T-helper 17 cell (primary cell): Measurements from ENCODE around the gene STRADA. TPM values are rescaled to one million over a fixed set of nuclear protein-coding genes. Genes with fewer than 3 reads are reported as not detected.

Source experiments
- ATAC-seq: fragments of 150-1000 bp; cut with Tn5 transposase; 2 replicates; pipeline ENCODE4 v1.10.0; 2021; ENCODE audit warnings: mild to moderate bottlenecking, moderate library complexity
- DNase-seq, 3 donors: peaks; one replicate each; pipeline versions ENCODE4 v3.0.0 to v3.0.0-alpha.2; 2020 to 2021
- H3K9me3 ChIP-seq: one replicate; pipeline ENCODE4 v1.7.0; 2013; ENCODE audit warnings: low read length, mild to moderate bottlenecking; ENCODE audit not compliant: control insufficient read depth, poor library complexity, severe bottlenecking
- H3K27ac Mint-ChIP-seq: one replicate; pipeline ENCODE4 v1.8.0; 2022; ENCODE audit warnings: mild to moderate bottlenecking, moderate library complexity, mixed read lengths
- H3K27me3 Mint-ChIP-seq: one replicate; pipeline ENCODE4 v1.8.0; 2022; ENCODE audit warnings: mixed read lengths
- H3K36me3 Mint-ChIP-seq: one replicate; pipeline ENCODE4 v1.8.0; 2022; ENCODE audit warnings: low read depth, mixed read lengths
- H3K4me1 Mint-ChIP-seq: one replicate; pipeline ENCODE4 v1.8.0; 2022; ENCODE audit warnings: mild to moderate bottlenecking, mixed read lengths
- H3K4me3 Mint-ChIP-seq: one replicate; pipeline ENCODE4 v1.8.0; 2022; ENCODE audit warnings: mild to moderate bottlenecking, moderate library complexity, mixed read lengths
- total RNA-seq, 4 donors: library from RNA in 2 of 4; stranded (reverse) in 2 of 4; gene quantifications; one replicate each; pipeline ENCODE4 v1.2.3 and lab custom pipeline; 2022 to 2026

The STRADA gene
- total RNA-seq, 2 donors from 2014 or later: 44.5 to 50.2 TPM

DNA sequence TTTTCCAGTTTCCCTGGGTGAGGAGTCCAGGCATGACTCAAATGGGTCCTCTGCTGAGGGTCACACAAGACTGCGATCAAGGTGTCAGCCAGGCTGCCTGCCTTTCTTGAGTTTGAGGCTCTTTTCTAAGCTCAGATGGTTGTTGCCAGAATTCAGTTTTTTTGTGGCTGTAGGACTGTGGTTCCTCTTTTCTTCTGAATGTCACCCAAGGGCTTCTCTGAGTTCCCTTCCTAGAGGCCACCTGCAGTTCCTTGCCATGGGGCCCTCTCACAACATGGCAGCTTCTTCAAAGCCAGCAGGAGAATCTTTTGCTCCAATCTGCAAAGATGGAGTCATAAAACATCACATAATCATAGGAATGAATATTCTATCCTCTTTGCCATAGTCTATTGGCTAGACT is 59.2 kb downstream of the STRADA start:
- Mint-ChIP-seq H3K4me3 (no peak overlapping the region), H3K27ac (peak overlapping the region; percentile 71), H3K36me3 (no peaks in the 10 kb centered on the region), H3K4me1 (peaks cover 11% of the 10 kb centered on the region), H3K27me3 (no peaks in the 10 kb centered on the region)
- H3K9me3 ChIP-seq: no peaks in the 10 kb centered on the region
- ATAC-seq (no peak), DNase-seq (no peak)

DNA sequence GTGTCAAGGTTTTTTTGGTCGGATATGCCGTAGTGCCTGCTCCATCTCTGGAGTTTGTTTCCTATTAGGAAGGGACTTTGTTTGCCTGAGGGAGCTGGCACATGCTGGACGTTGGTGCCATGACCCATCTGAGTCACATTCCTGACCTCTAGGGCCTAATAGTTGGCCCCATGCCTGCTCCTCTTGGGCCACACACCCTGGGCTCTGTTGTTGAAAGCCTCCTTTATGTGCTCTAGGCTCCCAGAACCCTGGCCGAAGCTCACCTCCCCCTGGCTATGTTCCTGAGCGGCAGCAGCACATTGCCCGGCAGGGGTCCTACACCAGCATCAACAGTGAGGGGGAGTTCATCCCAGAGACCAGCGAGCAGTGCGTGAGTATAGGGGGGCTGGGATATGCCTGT is 60.1 kb downstream of the STRADA start:
- Mint-ChIP-seq H3K36me3 (no peaks in the 10 kb centered on the region), H3K27me3 (no peaks in the 10 kb centered on the region), H3K4me3 (no peak overlapping the region), H3K4me1 (peaks cover 11% of the 10 kb centered on the region), H3K27ac (no peak overlapping the region)
- ATAC-seq (no peak), DNase-seq (no peak)
- H3K9me3 ChIP-seq: no peaks in the 10 kb centered on the region

DNA sequence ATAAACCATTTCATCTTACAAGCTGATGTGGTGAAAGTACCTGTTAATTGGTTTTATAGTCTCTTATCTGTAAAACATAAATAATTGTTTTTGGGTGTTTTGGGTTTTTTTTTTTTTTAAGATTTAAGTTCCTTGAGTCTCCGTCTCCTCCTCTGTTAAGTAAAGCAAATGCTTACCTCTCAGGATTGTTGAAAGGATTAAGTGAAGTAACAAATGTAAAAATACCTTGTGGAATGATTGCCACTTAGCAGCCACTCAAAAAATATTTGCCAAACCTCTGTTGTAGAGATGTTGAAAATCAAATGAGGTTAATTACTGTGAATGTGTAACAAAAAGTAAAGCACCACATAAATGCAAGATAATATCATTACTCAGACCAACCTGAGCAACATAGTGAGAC is 60.9 kb downstream of the STRADA start:
- peaks cover 9% of the 10 kb centered on the region for H3K4me1 Mint-ChIP-seq
- no peaks in the 10 kb centered on the region for H3K9me3 ChIP-seq
- no peak overlapping the region for H3K4me3 Mint-ChIP-seq
- DNase-seq (no peak), ATAC-seq (no peak)
- H3K27me3 Mint-ChIP-seq: no peaks in the 10 kb centered on the region
- peak overlapping the region; percentile 76 for H3K27ac Mint-ChIP-seq
- H3K36me3 Mint-ChIP-seq: no peaks in the 10 kb centered on the region

DNA sequence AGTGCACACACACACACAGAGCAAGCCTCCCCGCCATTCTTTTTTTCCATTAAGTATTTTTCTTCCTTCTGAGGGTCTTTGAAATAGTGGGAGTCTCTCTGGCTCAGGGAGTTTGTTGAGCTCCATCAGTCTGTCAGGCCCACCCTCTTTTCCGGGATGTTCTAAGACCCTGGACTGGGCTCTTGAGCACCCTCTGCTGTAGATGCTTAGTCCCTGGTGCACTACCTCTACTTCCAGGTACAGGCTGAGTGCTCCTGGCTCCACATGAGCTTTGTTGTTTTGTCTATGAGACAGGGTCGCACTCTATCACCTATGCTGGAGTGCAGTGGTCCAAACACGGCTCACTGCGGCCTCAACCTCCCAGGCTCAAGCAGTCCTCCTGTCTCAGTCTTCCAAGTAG is 62.4 kb downstream of the STRADA start:
- peaks cover 13% of the 10 kb centered on the region for H3K4me1 Mint-ChIP-seq
- H3K27me3 Mint-ChIP-seq: no peaks in the 10 kb centered on the region
- DNase-seq (no peak), ATAC-seq (no peak)
- H3K4me3 Mint-ChIP-seq: no peak overlapping the region
- H3K9me3 ChIP-seq: no peaks in the 10 kb centered on the region
- no peaks in the 10 kb centered on the region for H3K36me3 Mint-ChIP-seq
- H3K27ac Mint-ChIP-seq: peak overlapping the region; percentile 76

DNA sequence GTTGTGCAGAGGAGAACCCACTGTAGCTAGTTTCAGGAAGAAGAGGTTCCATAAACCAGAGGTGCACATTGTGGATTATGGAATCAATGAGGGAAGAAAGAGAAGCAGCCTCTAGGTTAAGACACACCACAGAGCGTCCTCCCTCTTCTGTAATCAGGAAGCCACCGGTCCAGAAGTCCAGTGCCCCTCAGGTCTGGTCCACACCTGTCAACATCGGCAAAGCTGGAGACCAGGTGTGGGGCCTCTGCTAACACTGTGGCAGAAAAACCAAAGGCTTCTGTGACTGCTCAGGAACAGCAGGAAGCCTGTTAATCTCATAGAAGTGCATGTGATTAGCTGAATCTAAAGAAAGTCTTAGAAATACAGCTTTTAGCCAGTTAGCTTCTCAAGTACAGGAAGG is 65.0 kb downstream of the STRADA start:
- ATAC-seq: no peak
- Mint-ChIP-seq H3K27ac (peak overlapping the region; percentile 63), H3K36me3 (peaks cover 2% of the 10 kb centered on the region), H3K27me3 (no peaks in the 10 kb centered on the region), H3K4me3 (no peak overlapping the region), H3K4me1 (peaks cover 14% of the 10 kb centered on the region)
- H3K9me3 ChIP-seq: no peaks in the 10 kb centered on the region
- no peak for DNase-seq

DNA sequence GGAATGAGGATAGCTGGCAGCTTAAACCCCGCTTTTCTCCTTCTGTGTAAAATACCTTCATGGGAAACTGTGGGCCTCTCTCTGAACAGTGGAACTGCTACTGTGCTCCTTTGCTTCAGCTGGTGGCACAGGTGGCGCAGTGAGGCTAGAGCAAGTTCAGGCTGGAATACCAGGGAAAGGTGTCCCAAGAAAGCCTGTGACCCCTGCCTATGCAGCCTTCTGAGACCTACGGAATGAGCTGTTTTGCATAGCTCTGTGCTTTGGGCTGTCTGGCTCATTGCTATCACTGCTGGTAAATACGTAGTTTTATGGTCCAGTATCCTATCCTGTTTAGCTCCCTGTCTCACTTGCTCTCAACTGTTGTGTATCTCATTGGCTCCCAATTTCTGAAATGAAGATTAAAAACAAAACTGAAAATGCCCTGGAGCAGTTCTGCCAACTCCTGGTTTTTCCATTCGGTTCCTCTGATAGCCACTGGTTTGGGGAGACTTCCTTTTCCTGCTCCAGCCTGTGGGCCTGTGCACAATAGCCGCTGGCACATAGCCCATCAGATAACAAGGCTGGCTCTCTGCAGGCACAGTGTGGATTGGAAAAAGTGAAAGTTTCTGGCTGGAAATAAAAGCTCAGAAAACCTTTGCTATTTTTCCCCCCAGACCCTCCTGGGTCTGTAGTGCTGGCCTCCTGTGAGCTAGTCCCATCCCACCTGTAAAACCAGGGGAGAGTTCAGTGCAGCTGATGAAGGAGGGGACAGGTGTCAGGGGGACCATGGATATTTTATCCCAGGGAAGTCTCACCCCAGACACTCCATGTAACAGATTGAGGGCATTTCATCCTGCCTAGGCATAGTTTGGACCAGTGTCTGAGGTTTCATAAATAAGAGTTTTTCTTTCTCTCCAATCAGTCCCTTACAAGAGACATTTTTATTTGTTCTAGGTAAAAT is 65.7 kb downstream of the STRADA start:
- H3K27ac Mint-ChIP-seq: peak overlapping the region; percentile 63
- H3K9me3 ChIP-seq: no peaks in the 10 kb centered on the region
- peaks cover 3% of the 10 kb centered on the region for H3K36me3 Mint-ChIP-seq
- H3K4me1 Mint-ChIP-seq: peaks cover 16% of the 10 kb centered on the region
- H3K27me3 Mint-ChIP-seq: no peaks in the 10 kb centered on the region
- H3K4me3 Mint-ChIP-seq: no peak overlapping the region
- ATAC-seq (no peak), DNase-seq (no peak)

DNA sequence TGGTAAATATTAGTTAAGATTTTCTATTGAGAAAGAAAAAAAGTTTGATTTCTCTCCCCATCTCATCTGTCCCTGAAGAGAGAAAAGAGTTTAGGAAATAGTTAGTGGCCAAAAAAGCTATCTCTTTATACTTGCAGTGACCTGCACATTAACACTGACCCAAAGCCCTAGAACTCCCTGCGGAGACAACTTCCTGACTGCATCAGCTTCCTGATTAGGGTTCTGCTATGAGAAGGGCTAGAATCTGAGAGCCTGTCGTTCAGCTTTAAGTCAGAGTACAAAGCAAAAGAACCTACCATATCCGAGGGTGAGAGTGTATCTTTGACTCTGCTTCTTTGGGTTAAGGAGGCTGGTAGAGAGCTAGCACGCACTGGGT is 66.4 kb downstream of the STRADA start:
- Mint-ChIP-seq H3K27me3 (no peaks in the 10 kb centered on the region), H3K4me3 (no peak overlapping the region), H3K27ac (peak overlapping the region; percentile 63), H3K36me3 (peaks cover 8% of the 10 kb centered on the region), H3K4me1 (peaks cover 20% of the 10 kb centered on the region)
- ATAC-seq (no peak), DNase-seq (no peak)
- no peaks in the 10 kb centered on the region for H3K9me3 ChIP-seq

DNA sequence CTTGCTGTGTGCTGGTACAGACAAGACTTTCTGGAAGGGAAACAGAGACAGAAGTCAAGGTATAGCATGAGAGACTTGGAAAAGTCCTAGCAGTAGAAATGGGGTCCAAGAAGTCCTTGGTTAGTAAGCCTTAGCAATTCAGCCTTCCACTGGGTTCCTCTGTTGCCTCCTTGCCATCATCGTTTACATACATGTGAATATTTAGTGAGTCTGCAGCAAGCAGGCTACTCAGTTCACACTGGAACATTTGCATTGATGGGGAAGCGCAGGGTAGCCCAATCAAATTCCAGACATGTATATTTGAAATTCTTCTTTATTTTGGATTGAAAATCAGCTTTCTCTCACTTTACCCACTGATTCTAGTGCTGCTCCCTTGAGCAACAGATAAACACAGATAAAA is 68.7 kb downstream of the STRADA start:
- H3K4me3 Mint-ChIP-seq: no peak overlapping the region
- H3K27ac Mint-ChIP-seq: no peak overlapping the region
- DNase-seq: no peak
- ATAC-seq: no peak
- no peaks in the 10 kb centered on the region for H3K9me3 ChIP-seq
- no peaks in the 10 kb centered on the region for H3K27me3 Mint-ChIP-seq
- peaks cover 26% of the 10 kb centered on the region for H3K4me1 Mint-ChIP-seq
- H3K36me3 Mint-ChIP-seq: peaks cover 11% of the 10 kb centered on the region

DNA sequence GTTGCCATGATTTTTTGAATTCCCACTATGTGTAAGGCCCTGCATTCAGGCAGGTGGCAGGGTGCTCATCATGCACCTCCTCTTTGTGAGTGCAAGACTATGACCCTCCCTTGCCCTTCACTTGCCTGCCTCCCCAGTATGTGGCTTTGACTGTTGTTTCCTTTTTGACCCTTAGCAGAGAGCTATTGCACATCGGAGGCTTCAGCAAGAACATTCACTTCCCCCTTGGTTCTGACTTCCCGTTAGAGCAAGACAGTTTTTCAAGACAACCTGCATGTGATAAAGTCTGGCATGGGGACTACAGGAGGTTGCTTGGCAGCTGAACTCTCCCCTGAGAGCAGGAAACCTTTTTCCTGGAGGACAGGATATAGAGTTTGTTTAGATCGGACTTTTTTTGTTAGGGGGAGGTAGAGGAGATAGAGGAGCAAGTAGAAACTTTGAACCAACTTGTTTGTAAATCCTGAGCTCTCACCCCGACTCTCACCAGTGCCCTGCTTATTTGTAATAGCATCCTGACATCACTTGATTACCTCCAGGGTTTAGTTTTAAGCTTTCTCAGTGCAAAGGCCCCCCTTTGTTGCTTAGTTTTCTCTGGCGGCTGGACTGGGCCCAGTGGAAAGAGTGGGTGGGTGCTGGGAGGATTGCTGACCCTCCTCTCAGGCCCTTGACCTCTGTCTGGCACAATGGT is 75.9 kb downstream of the STRADA start:
- H3K9me3 ChIP-seq: no peaks in the 10 kb centered on the region
- no peak for ATAC-seq
- H3K4me3 Mint-ChIP-seq: no peak overlapping the region
- H3K27ac Mint-ChIP-seq: peak overlapping the region; percentile 6
- H3K27me3 Mint-ChIP-seq: no peaks in the 10 kb centered on the region
- peaks cover 16% of the 10 kb centered on the region for H3K4me1 Mint-ChIP-seq
- peaks cover 11% of the 10 kb centered on the region for H3K36me3 Mint-ChIP-seq
- DNase-seq: no peak

DNA sequence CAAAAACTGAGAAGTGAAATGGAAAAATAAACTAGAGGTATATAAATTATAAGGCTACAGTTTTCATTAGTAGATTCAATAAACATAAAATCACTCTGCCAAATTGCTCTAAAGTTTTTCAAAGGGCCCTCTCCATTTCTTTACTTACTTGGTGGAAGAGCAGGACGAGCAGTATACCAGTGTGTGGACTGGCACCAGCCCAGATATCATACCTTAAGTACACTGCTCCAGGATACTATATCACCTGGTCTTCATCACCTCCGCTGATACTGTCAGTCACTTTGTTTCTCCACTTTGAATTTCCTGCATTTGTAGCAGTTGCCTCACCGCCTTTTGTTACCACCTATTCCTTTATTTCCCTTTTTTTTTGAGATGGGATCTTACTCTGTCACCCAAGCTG is 81.7 kb downstream of the STRADA start:
- no peak overlapping the region for H3K4me3 Mint-ChIP-seq
- DNase-seq (no peak), ATAC-seq (no peak)
- no peaks in the 10 kb centered on the region for H3K27me3 Mint-ChIP-seq
- peaks cover 9% of the 10 kb centered on the region for H3K36me3 Mint-ChIP-seq
- peaks cover 9% of the 10 kb centered on the region for H3K4me1 Mint-ChIP-seq
- no peaks in the 10 kb centered on the region for H3K9me3 ChIP-seq
- no peak overlapping the region for H3K27ac Mint-ChIP-seq

DNA sequence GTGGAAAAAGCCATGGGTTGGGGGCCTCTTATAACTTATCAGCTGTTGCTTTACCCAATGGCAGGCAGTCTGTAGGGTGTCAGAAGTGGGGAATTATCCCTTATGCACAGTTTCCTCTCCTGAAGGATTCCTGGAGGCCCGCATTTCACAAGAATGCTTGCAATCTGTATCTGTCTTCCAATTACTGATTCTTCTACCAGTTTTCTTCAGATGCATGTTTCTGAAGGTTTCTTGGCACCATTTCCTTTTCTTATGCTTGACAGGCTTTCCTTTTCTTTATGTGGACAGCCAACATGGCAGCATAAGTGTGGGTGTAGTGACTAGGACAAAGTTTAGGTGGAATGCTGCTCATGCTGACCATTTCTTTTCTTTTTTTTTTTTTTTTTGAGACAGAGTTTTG is 83.2 kb downstream of the STRADA start:
- H3K27ac Mint-ChIP-seq: no peak overlapping the region
- DNase-seq (no peak), ATAC-seq (no peak)
- H3K4me1 Mint-ChIP-seq: peaks cover 6% of the 10 kb centered on the region
- H3K4me3 Mint-ChIP-seq: no peak overlapping the region
- H3K27me3 Mint-ChIP-seq: no peaks in the 10 kb centered on the region
- H3K9me3 ChIP-seq: no peaks in the 10 kb centered on the region
- peaks cover 8% of the 10 kb centered on the region for H3K36me3 Mint-ChIP-seq

DNA sequence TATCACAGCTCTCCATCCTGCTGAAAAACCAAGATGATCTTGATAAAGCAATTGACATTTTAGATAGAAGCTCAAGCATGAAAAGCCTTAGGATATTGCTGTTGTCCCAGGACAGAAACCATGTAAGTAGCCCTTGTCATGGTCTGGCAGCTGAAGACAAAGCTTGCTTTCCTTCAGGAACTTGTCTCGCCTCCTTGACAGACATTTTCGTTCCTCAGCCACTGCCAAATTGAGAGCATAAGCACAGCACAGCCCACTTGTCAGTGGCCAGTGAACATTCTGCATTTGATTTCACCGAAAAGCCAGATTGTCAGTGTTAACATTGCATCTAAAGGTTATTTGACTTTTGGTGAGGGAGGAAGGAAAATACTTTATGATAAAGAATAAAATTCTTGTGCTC is 83.8 kb downstream of the STRADA start:
- no peak for ATAC-seq
- DNase-seq: no peak
- peaks cover 8% of the 10 kb centered on the region for H3K36me3 Mint-ChIP-seq
- peaks cover 6% of the 10 kb centered on the region for H3K4me1 Mint-ChIP-seq
- H3K4me3 Mint-ChIP-seq: no peak overlapping the region
- H3K27me3 Mint-ChIP-seq: no peaks in the 10 kb centered on the region
- no peaks in the 10 kb centered on the region for H3K9me3 ChIP-seq
- no peak overlapping the region for H3K27ac Mint-ChIP-seq

DNA sequence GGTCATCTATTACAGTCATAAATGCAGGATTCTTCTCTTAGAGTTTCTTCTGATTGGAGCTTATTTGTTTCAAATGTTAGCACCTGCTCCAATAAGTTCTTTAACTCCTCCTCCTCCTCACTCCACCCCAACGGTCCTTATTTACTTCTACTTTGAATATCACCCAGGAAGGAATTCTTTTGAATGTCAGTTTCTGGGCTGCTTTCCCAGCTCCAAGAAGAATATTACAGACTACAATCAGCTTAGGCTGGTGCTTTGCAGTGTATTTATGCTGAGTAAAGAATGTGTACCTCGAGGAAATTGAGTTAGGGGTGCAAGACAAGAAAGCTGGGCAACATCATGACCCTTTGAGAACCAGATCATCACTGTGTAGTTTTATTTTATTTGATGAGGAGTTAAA is 88.5 kb downstream of the STRADA start:
- peaks cover 9% of the 10 kb centered on the region for H3K36me3 Mint-ChIP-seq
- no peak overlapping the region for H3K27ac Mint-ChIP-seq
- ATAC-seq: no peak
- H3K4me3 Mint-ChIP-seq: no peak overlapping the region
- no peak for DNase-seq
- H3K27me3 Mint-ChIP-seq: no peaks in the 10 kb centered on the region
- H3K9me3 ChIP-seq: no peaks in the 10 kb centered on the region
- peaks cover 14% of the 10 kb centered on the region for H3K4me1 Mint-ChIP-seq
